HepG2 (cell line): ENCODE data around the gene GPT2. TPM values are rescaled to one million over a fixed set of nuclear protein-coding genes. Genes with fewer than 3 reads are reported as not detected.

ENCODE experiments used
- ATF1 ChIP-seq: IDR thresholded peaks from 2 replicates; pipeline ENCODE4 v1.6.1; 2016; ENCODE audit warnings: mild to moderate bottlenecking, control low read depth
- BCL6 ChIP-seq: IDR thresholded peaks from 2 replicates; pipeline ENCODE4 v1.6.1; 2016; ENCODE audit warnings: missing genetic modification reagents, missing compliant biosample characterization
- GABPB1 ChIP-seq: IDR thresholded peaks from 2 replicates; pipeline ENCODE4 v1.6.1; 2016; ENCODE audit warnings: mild to moderate bottlenecking, missing genetic modification reagents, moderate library complexity, missing compliant biosample characterization
- JUND ChIP-seq: sonication (generic); formaldehyde crosslinking; IDR thresholded peaks from 2 replicates; pipeline ENCODE4 v1.8.0; 2022; ENCODE audit warnings: mild to moderate bottlenecking, missing genetic modification reagents
- KLF15 ChIP-seq: sonication (generic); formaldehyde crosslinking; IDR thresholded peaks from 2 replicates; pipeline ENCODE4 v1.8.1; 2023; ENCODE audit warnings: borderline replicate concordance, mild to moderate bottlenecking, inconsistent platforms, missing genetic modification reagents, mixed read lengths
- KLF9 ChIP-seq: IDR thresholded peaks from 2 replicates; pipeline ENCODE4 v1.6.1; 2016; ENCODE audit warnings: low read depth
- NFE2L1 ChIP-seq: sonication (generic); formaldehyde crosslinking; IDR thresholded peaks from 2 replicates; pipeline ENCODE4 v1.4.0; 2020; ENCODE audit warnings: missing genetic modification reagents, mild to moderate bottlenecking, borderline replicate concordance
- ONECUT2 ChIP-seq: sonication (generic); formaldehyde crosslinking; IDR thresholded peaks from 2 replicates; pipeline ENCODE4 v1.4.0; 2020; ENCODE audit warnings: missing genetic modification reagents
- RCOR2 ChIP-seq: IDR thresholded peaks from 2 replicates; pipeline ENCODE4 v1.6.1; 2016; ENCODE audit warnings: missing biosample characterization, missing genetic modification reagents
- SETDB1 ChIP-seq: sonication (generic); formaldehyde crosslinking; IDR thresholded peaks from 2 replicates; pipeline ENCODE4 v1.5.1; 2020; ENCODE audit warnings: missing genetic modification reagents, mild to moderate bottlenecking, borderline replicate concordance
- SP140L ChIP-seq: sonication (generic); formaldehyde crosslinking; IDR thresholded peaks from 2 replicates; pipeline ENCODE4 v1.4.0; 2020; ENCODE audit warnings: missing genetic modification reagents, borderline replicate concordance
- TOE1 ChIP-seq: sonication (generic); formaldehyde crosslinking; IDR thresholded peaks from 2 replicates; pipeline ENCODE4 v1.4.0; 2020; ENCODE audit warnings: mild to moderate bottlenecking, missing genetic modification reagents
- TOPORS ChIP-seq: sonication (generic); formaldehyde crosslinking; IDR thresholded peaks from 2 replicates; pipeline ENCODE4 v1.8.0; 2023; ENCODE audit warnings: mild to moderate bottlenecking, missing genetic modification reagents
- ZBTB7A ChIP-seq: sonication (generic); formaldehyde crosslinking; IDR thresholded peaks from 2 replicates; pipeline ENCODE4 v1.8.0; 2022; ENCODE audit warnings: mild to moderate bottlenecking, missing genetic modification reagents
- ZHX1 ChIP-seq: sonication (generic); formaldehyde crosslinking; IDR thresholded peaks from 2 replicates; pipeline ENCODE4 v1.8.1; 2022; ENCODE audit warnings: low read depth, mild to moderate bottlenecking, missing genetic modification reagents
- ZNF143 ChIP-seq: sonication (generic); formaldehyde crosslinking; IDR thresholded peaks from 2 replicates; pipeline ENCODE4 v1.4.0; 2020; ENCODE audit warnings: missing genetic modification reagents
- ZNF17 ChIP-seq: sonication (generic); formaldehyde crosslinking; IDR thresholded peaks from 2 replicates; pipeline ENCODE4 v1.5.0; 2020; ENCODE audit warnings: mild to moderate bottlenecking, missing genetic modification reagents
- ZNF234 ChIP-seq: sonication (generic); formaldehyde crosslinking; conservative IDR thresholded peaks from 2 replicates; pipeline ENCODE4 v1.5.1; 2020; ENCODE audit warnings: mild to moderate bottlenecking, missing genetic modification reagents
- ZNF263 ChIP-seq: sonication (generic); formaldehyde crosslinking; IDR thresholded peaks from 2 replicates; pipeline ENCODE4 v1.4.0; 2020; ENCODE audit warnings: missing genetic modification reagents
- ZNF468 ChIP-seq: sonication (generic); formaldehyde crosslinking; IDR thresholded peaks from 2 replicates; pipeline ENCODE4 v1.8.0; 2022; ENCODE audit warnings: mild to moderate bottlenecking, moderate library complexity, missing genetic modification reagents
- ZNF713 ChIP-seq: sonication (generic); formaldehyde crosslinking; IDR thresholded peaks from 2 replicates; pipeline ENCODE4 v1.4.0; 2020; ENCODE audit warnings: mild to moderate bottlenecking, missing genetic modification reagents
- ZNF83 ChIP-seq: sonication (generic); formaldehyde crosslinking; IDR thresholded peaks from 2 replicates; pipeline ENCODE4 v1.4.0; 2020; ENCODE audit warnings: missing genetic modification reagents, mild to moderate bottlenecking, borderline replicate concordance
- ZNF878 ChIP-seq: sonication (generic); formaldehyde crosslinking; IDR thresholded peaks from 2 replicates; pipeline ENCODE4 v1.8.1; 2023; ENCODE audit warnings: mild to moderate bottlenecking, missing genetic modification reagents, moderate library complexity
- polyA plus RNA-seq, 8 experiments: library from polyadenylated mRNA; depleted of rRNA in 3 of 8; stranded (reverse) in 7 of 8; unstranded in 1 of 8; fragments of >200 nt; fragmentation: Illumina TruSeq in 4 of 8; extraction: Trizol in 4 of 8; gene quantifications; 2 replicates each; pipeline versions ENCODE4 v1.2.1 to v1.2.3, GENCODE V29; 2011 to 2016; ENCODE audit warnings: low read depth in 4 of 8, missing spikeins in 1 of 8, mixed read lengths in 1 of 8; ENCODE audit not compliant: insufficient read depth in 1 of 8
- total RNA-seq, 5 experiments: library from RNA; depleted of rRNA; stranded (reverse); fragments of >200 nt; fragmentation: Illumina TruSeq; extraction: Trizol; gene quantifications; 2 replicates each; pipeline ENCODE4 v1.2.3, GENCODE V29; 2016; ENCODE audit warnings: low read depth in 1 of 5
- TF ChIP-seq, protein P1 (sequence below): IDR thresholded peaks from 2 replicates; pipeline ENCODE4 v1.6.1; 2016
- TF ChIP-seq, protein P2 (sequence below): sonication (generic); formaldehyde crosslinking; IDR thresholded peaks from 2 replicates; pipeline ENCODE4 v1.4.0; 2020; ENCODE audit warnings: missing genetic modification reagents

GPT2 gene
- total and polyA plus RNA-seq, 2 of the 13 experiments (the other 11 are each of a cell fraction or from before 2014, with no cell fraction given): 138 to 267 TPM

GRCh38 chr16:46883353-46883689 lies 841 bp upstream of the GPT2 start (continued):
- TF ChIP-seq ZHX1 (CRISPR knock-in tag): 0 out of 2 replicates have a peak, but pooled peaks have one; percentile 2
- TF ChIP-seq ZNF83 (CRISPR knock-in tag): no peak
- TF ChIP-seq, protein P1, sequence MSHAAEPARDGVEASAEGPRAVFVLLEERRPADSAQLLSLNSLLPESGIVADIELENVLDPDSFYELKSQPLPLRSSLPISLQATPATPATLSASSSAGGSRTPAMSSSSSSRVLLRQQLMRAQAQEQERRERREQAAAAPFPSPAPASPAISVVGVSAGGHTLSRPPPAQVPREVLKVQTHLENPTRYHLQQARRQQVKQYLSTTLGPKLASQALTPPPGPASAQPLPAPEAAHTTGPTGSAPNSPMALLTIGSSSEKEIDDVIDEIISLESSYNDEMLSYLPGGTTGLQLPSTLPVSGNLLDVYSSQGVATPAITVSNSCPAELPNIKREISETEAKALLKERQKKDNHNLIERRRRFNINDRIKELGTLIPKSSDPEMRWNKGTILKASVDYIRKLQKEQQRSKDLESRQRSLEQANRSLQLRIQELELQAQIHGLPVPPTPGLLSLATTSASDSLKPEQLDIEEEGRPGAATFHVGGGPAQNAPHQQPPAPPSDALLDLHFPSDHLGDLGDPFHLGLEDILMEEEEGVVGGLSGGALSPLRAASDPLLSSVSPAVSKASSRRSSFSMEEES (CRISPR knock-in tag): 0 out of 2 replicates have a peak, but pooled peaks have one; percentile 46
- TF ChIP-seq JUND (CRISPR knock-in tag): no peak
- no peak for TF ChIP-seq ZNF143
- no peak for TF ChIP-seq TOE1 (CRISPR knock-in tag)
- TF ChIP-seq ZNF468 (CRISPR knock-in tag): no peak
- TF ChIP-seq, protein P2, sequence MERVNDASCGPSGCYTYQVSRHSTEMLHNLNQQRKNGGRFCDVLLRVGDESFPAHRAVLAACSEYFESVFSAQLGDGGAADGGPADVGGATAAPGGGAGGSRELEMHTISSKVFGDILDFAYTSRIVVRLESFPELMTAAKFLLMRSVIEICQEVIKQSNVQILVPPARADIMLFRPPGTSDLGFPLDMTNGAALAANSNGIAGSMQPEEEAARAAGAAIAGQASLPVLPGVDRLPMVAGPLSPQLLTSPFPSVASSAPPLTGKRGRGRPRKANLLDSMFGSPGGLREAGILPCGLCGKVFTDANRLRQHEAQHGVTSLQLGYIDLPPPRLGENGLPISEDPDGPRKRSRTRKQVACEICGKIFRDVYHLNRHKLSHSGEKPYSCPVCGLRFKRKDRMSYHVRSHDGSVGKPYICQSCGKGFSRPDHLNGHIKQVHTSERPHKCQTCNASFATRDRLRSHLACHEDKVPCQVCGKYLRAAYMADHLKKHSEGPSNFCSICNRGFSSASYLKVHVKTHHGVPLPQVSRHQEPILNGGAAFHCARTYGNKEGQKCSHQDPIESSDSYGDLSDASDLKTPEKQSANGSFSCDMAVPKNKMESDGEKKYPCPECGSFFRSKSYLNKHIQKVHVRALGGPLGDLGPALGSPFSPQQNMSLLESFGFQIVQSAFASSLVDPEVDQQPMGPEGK: 0 out of 2 replicates have a peak, but pooled peaks have one; percentile 36
- no peak for TF ChIP-seq ZNF234 (CRISPR knock-in tag)
- TF ChIP-seq KLF9 (CRISPR knock-in tag): no peak
- TF ChIP-seq RCOR2 (CRISPR knock-in tag): 0 out of 2 replicates have a peak, but pooled peaks have one; percentile 62
- TF ChIP-seq ZNF263 (CRISPR knock-in tag): peak; percentile 54; the same call in 1 of the 2 replicates
- no peak for TF ChIP-seq ZNF17
- TF ChIP-seq SETDB1: 0 out of 2 replicates have a peak, but pooled peaks have one; percentile 67
- 0 out of 2 replicates have a peak, but pooled peaks have one; percentile 23 for TF ChIP-seq SP140L (CRISPR knock-in tag)
- no peak for TF ChIP-seq KLF15 (CRISPR knock-in tag)
- TF ChIP-seq ZNF713 (CRISPR knock-in tag): no peak
- no peak for TF ChIP-seq ZNF878
- no peak for TF ChIP-seq NFE2L1 (CRISPR knock-in tag)
- TF ChIP-seq ONECUT2: 0 out of 2 replicates have a peak, but pooled peaks have one; percentile 18
- TF ChIP-seq ATF1 (CRISPR knock-in tag): no peak
- TF ChIP-seq BCL6 (CRISPR knock-in tag): peak; percentile 34; the same call in 1 of the 2 replicates
- no peak for TF ChIP-seq GABPB1 (CRISPR knock-in tag)
- peak; percentile 69; the same call in 1 of the 2 replicates for TF ChIP-seq TOPORS (CRISPR knock-in tag)
- TF ChIP-seq ZBTB7A (CRISPR knock-in tag): no peak
